Mucosa of descending colon (tissue), 3 donors: Measurements from ENCODE around the gene PTDSS2. TPM values are rescaled to one million over a fixed set of nuclear protein-coding genes. Genes with fewer than 3 reads are reported as not detected.

Source experiments
- ATAC-seq: fragments of 200-7000 bp; cut with Tn5 transposase; one replicate; pipeline ENCODE4 v1.9.1; 2020; ENCODE audit warnings: mild to moderate bottlenecking, moderate library complexity
- DNase-seq, 3 donors: peaks; one replicate each; pipeline ENCODE4 v3.0.0-alpha.2; 2020
- H3K36me3 ChIP-seq: fragments of 200-600 bp; one replicate; pipeline ENCODE4 v1.8.0; 2021; ENCODE audit warnings: low read depth, mild to moderate bottlenecking
- H3K4me1 ChIP-seq: fragments of 200-600 bp; one replicate; pipeline ENCODE4 v1.8.0; 2021; ENCODE audit warnings: low read depth, mild to moderate bottlenecking
- H3K4me3 ChIP-seq: fragments of 200-600 bp; one replicate; pipeline ENCODE4 v1.8.0; 2021; ENCODE audit warnings: mild to moderate bottlenecking
- H3K9me3 ChIP-seq: fragments of 200-600 bp; one replicate; pipeline ENCODE4 v1.8.0; 2021; ENCODE audit warnings: mild to moderate bottlenecking
- CTCF ChIP-seq: fragments of 200-600 bp; IDR thresholded peaks from one replicate; pipeline ENCODE4 v1.8.0; 2022; ENCODE audit warnings: antibody characterized with exemption, mild to moderate bottlenecking
- intact Hi-C, 2 donors: fragments of 100-400 bp; cut with DNase I in 1 of 2; cut with micrococcal nuclease in 1 of 2; formaldehyde crosslinking; loops; one replicate each; pipeline versions ENCODE4 v1.11.0 to v1.11.1; 2022; cut with DNase I, micrococcal nuclease
- total RNA-seq, 3 donors: library from RNA; stranded (reverse); fragmentation: NEBNext Ultra II Directional in 2 of 3; extraction: Animal tissue kit (Norgen Biotek cat#: 25700) in 2 of 3; gene quantifications; one replicate each; pipeline versions ENCODE4 v1.2.1 to v1.2.4, GENCODE V29; 2021 to 2023
- donor health status: DM: no; HTN: no; CAD: no; lungs with moderate emphysema.
- donor health status: DM: no; HTN: no; CAD: no.
- donor health status: DM: no; HTN: yes; CAD: no.

PTDSS2 gene
- total RNA-seq, 3 donors from 2014 or later, result 19.2 to 34.8 (median 27.3) TPM

- no peak for TF ChIP-seq CTCF
- DNase-seq, result no peak
- intact Hi-C loops, result no loop called here
- ATAC-seq, result no peak
- peaks cover 3% of the 10 kb centered on the region for H3K4me1 ChIP-seq
- H3K9me3 ChIP-seq, result no peaks in the 10 kb centered on the region
- no peaks in the 10 kb centered on the region for H3K36me3 ChIP-seq
- no peak overlapping the region for H3K4me3 ChIP-seq
Measured at GRCh38 chr11:474914-475506, 24.9 kb downstream of the PTDSS2 start.

GRCh38 chr11:475941-476340 is 25.9 kb downstream of the PTDSS2 start:
- no peak for TF ChIP-seq CTCF

GRCh38 chr11:476416-476815 is 26.3 kb downstream of the PTDSS2 start:
- DNase-seq (no peak), ATAC-seq (no peak)
- intact Hi-C loops, result no loop called here
- TF ChIP-seq CTCF, result no peak
- Histone ChIP-seq H3K4me1 (no peaks in the 10 kb centered on the region), H3K4me3 (no peak overlapping the region), H3K36me3 (no peaks in the 10 kb centered on the region), H3K9me3 (no peaks in the 10 kb centered on the region)

More at GRCh38 chr11:475941-476340, 25.9 kb downstream of the PTDSS2 start:
- Histone ChIP-seq H3K36me3 (no peaks in the 10 kb centered on the region), H3K4me1 (no peaks in the 10 kb centered on the region), H3K4me3 (no peak overlapping the region), H3K9me3 (no peaks in the 10 kb centered on the region)
- ATAC-seq, result no peak
- DNase-seq, result no peak
- intact Hi-C loops, result no loop called here

- TF ChIP-seq CTCF, result no peak
- intact Hi-C loops, result no loop called here
- DNase-seq (no peak), ATAC-seq (no peak)
- no peaks in the 10 kb centered on the region for H3K9me3 ChIP-seq
- no peaks in the 10 kb centered on the region for H3K4me1 ChIP-seq
- no peak overlapping the region for H3K4me3 ChIP-seq
- H3K36me3 ChIP-seq, result no peaks in the 10 kb centered on the region
Measured at GRCh38 chr11:477052-477715, 27.1 kb downstream of the PTDSS2 start.

- intact Hi-C loops, result no loop called here
- H3K4me3 ChIP-seq, result no peak overlapping the region
- H3K36me3 ChIP-seq, result no peaks in the 10 kb centered on the region
- TF ChIP-seq CTCF, result no peak
- H3K9me3 ChIP-seq, result no peaks in the 10 kb centered on the region
- no peak for DNase-seq
- no peak for ATAC-seq
- H3K4me1 ChIP-seq, result no peaks in the 10 kb centered on the region
Measured at GRCh38 chr11:479311-479710, 29.2 kb downstream of the PTDSS2 start.
